Inflammatory macrophage (primary cell): ENCODE data around the gene LRRC74B.

Experiments used
- DNase-seq, 2 donors: peaks; one replicate each; pipeline ENCODE4 v3.0.0-alpha.2; 2020 to 2022

The LRRC74B gene

GRCh38 chr22:21105294-21105693 is 59.5 kb downstream of the LRRC74B start:
- DNase-seq: no peak

- DNase-seq: no peak
Observed at GRCh38 chr22:21106000-21106399, 60.3 kb downstream of the LRRC74B start.

DNA sequence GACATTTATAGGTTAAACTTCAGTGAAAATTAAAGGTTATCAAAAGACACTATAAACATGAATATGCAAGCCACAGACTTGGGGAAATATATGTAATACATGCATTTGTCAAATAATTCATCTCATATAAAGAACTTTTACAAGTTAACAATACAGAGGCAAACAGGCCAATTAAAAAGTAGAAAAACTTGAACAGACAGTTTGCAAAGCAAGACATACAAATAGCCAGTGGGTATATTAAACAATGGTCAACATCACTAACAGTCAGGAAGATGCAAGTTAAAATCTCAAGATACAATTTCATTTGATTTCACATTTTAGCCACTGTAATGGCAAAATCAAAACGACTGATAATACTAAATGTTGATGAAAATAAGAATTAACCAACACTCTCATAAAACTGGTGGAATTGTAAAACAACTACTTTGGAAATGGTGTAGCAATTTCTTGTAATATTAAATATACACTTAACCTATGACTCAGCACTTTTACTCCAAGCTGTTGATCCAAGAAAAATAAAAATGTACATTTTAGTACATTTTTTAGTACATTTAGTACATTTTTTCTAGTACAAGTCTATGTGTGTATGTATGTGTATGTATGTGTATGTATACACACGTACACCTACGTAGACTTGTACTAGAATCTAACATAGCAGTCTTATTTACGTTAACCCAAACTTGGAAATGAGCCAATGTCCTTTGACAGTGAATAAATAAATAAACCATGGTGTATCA is 62.8 kb downstream of the LRRC74B start:
- DNase-seq: no peak
